SK-N-MC (cell line): Measurements from ENCODE around the gene AMMECR1.

ENCODE experiments used
- EZH2 ChIP-seq: fragments of 200-600 bp; sonication (generic); IDR thresholded peaks from one replicate; pipeline ENCODE4 v1.6.1; 2017; ENCODE audit warnings: antibody characterized with exemption
- POLR2AphosphoS5 ChIP-seq: IDR thresholded peaks from 2 replicates; pipeline ENCODE4 v1.6.1; 2012; ENCODE audit warnings: mild to moderate bottlenecking, low read depth, low read length, borderline replicate concordance

DNA sequence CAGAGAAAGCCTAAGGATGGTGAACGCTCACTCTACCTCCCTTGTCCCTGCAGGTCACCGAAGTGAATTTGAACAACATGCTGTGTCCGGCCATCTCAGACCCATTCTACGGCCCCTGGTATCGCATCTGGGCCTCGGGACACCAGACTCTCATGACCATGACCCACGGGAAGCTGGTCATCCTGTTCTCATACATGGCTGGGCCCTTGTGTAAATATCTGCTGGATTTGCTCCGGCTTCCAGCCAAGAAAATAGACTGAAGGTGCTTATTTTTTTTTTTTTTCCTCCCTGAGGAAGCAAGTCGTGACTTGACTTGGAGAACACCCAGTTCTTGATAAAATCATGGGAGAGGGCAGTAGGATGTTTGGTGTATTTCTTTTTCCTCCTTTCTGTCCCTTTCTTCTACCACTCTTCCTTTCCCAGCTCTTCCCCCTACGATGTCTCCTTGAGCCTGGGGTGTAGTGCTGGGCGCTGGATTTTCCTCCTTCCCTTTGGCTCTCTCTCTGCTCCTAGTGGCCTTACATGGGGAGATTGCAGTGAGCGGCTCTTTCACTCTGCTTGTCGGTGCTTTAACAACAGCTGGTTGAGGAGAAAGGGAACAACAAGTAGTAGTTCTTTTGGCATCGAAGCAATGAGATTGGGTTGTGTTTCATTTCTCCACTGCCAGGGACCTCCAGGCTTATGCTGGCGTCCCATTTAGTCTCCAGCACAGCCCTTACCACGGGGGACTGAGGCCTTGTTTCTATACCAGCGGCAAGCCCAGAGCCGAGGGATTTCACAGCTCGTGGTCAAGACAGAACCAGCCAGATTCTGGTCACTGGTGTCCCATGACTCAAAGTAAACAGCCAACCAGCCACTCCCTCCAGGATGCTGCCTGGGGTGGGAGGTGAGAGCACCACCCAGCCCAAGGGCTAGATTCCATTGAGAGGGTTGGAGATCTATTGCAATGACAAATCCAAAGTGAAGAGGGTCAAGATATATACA is 144.4 kb downstream of the AMMECR1 start:
- TF ChIP-seq POLR2AphosphoS5 (no peak), EZH2 (no peak)
